NCI-H2227 treated with DMSO at 0.1 percent for 48 hours (cell line): Measurements from ENCODE around the gene FGFR4.
"Not testable (repeated sequence)": the region's sequence is repeated elsewhere in the genome, so short reads cannot be mapped to it uniquely, and the experiment has no call there.

Source experiments
- DNase-seq: peaks from one replicate; lab custom pipeline; 2025; lab: John Stamatoyannopoulos, UW

FGFR4 gene

GRCh38 chr5:177086654-177087397 lies at the start of gene FGFR4:
TSS of gene FGFR4 (plus strand) at chr5:177086915. CDS start at chr5:177089603, 2,688 bp downstream.
- peak; percentile 45 for DNase-seq

- no peak for DNase-seq
Measured at GRCh38 chr5:177036921-177037320, 49.8 kb upstream of the FGFR4 start.

GRCh38 chr5:177040814-177041420 lies 45.8 kb upstream of the FGFR4 start:
- no peak for DNase-seq

- no peak for DNase-seq
Measured at GRCh38 chr5:177041936-177042335, 44.8 kb upstream of the FGFR4 start.

GRCh38 chr5:177043114-177043513 lies 43.6 kb upstream of the FGFR4 start:
- no peak for DNase-seq

- DNase-seq: no peak
Measured at GRCh38 chr5:177043958-177044357, 42.8 kb upstream of the FGFR4 start.

GRCh38 chr5:177044641-177045040 lies 42.1 kb upstream of the FGFR4 start:
- no peak for DNase-seq

GRCh38 chr5:177045631-177046030 lies 41.1 kb upstream of the FGFR4 start:
- DNase-seq: no peak

- not testable (repeated sequence) for DNase-seq
Measured at GRCh38 chr5:177048531-177048930, 38.2 kb upstream of the FGFR4 start.

GRCh38 chr5:177049285-177049684 lies 37.4 kb upstream of the FGFR4 start:
- DNase-seq: no peak

GRCh38 chr5:177064500-177065277 lies 22.0 kb upstream of the FGFR4 start:
- no peak for DNase-seq

- no peak for DNase-seq
Measured at GRCh38 chr5:177065491-177065890, 21.2 kb upstream of the FGFR4 start.

- DNase-seq: no peak
Measured at GRCh38 chr5:177066224-177066623, 20.5 kb upstream of the FGFR4 start.

GRCh38 chr5:177067503-177067902 lies 19.2 kb upstream of the FGFR4 start:
- DNase-seq: no peak

GRCh38 chr5:177070536-177071191 lies 16.1 kb upstream of the FGFR4 start:
- DNase-seq: no peak

GRCh38 chr5:177071666-177072385 lies 14.9 kb upstream of the FGFR4 start:
- DNase-seq: peak; percentile 78

- DNase-seq: no peak
Measured at GRCh38 chr5:177077335-177077734, 9.4 kb upstream of the FGFR4 start.

GRCh38 chr5:177079606-177080005 lies 7.1 kb upstream of the FGFR4 start:
- no peak for DNase-seq

- DNase-seq: no peak
Measured at GRCh38 chr5:177080265-177080664, 6.5 kb upstream of the FGFR4 start.

- no peak for DNase-seq
Measured at GRCh38 chr5:177081859-177082258, 4.9 kb upstream of the FGFR4 start.

- DNase-seq: no peak
Measured at GRCh38 chr5:177083357-177083756, 3.4 kb upstream of the FGFR4 start.

- DNase-seq: no peak
Measured at GRCh38 chr5:177084175-177084574, 2.5 kb upstream of the FGFR4 start.
